GM12878 (cell line): ENCODE data around the gene PDE6A.

ENCODE experiments used
- BHLHE40 ChIP-seq, 2 experiments: fragments of 450-650 bp in 1 of 2; IDR thresholded peaks; 2 replicates each; pipeline ENCODE4 v1.6.1; 2011 to 2017; ENCODE audit warnings: low read depth in 2 of 2, borderline replicate concordance in 1 of 2, improper control_type of control experiment in 1 of 2, low read length in 1 of 2, mild to moderate bottlenecking in 1 of 2
- CREB1 ChIP-seq: IDR thresholded peaks from 2 replicates; pipeline ENCODE4 v1.6.1; 2012; ENCODE audit warnings: low read depth, mild to moderate bottlenecking, inconsistent platforms
- CREM ChIP-seq: IDR thresholded peaks from 2 replicates; pipeline ENCODE4 v1.6.1; 2014; ENCODE audit warnings: antibody characterized with exemption, low read depth
- KDM1A ChIP-seq: fragments of 200-600 bp; sonication (generic); IDR thresholded peaks from 2 replicates; pipeline ENCODE4 v1.6.1; 2016; ENCODE audit warnings: borderline replicate concordance
- POLR2A ChIP-seq: IDR thresholded peaks from 2 replicates; pipeline ENCODE4 v1.6.1; 2011; ENCODE audit warnings: low read depth, mild to moderate bottlenecking, low read length
- TF ChIP-seq, protein P1 (sequence below): IDR thresholded peaks from 2 replicates; pipeline ENCODE4 v1.6.1; 2011; ENCODE audit warnings: low read depth, mild to moderate bottlenecking, low read length, moderate library complexity, borderline replicate concordance; ENCODE audit errors: extremely low read depth
- TF ChIP-seq, protein P2 (sequence below), 3 experiments: IDR thresholded peaks in 2 of 3; conservative IDR thresholded peaks in 1 of 3; 2 replicates each; pipeline ENCODE4 v1.5.1; 2011; ENCODE audit warnings: low read depth in 3 of 3, low read length in 3 of 3, mild to moderate bottlenecking in 3 of 3, control low read depth in 2 of 3, moderate library complexity in 2 of 3, inconsistent platforms in 1 of 3, mixed read lengths in 1 of 3; ENCODE audit not compliant: control insufficient read depth in 2 of 3, insufficient read depth in 1 of 3; ENCODE audit errors: extremely low read depth in 1 of 3

DNA sequence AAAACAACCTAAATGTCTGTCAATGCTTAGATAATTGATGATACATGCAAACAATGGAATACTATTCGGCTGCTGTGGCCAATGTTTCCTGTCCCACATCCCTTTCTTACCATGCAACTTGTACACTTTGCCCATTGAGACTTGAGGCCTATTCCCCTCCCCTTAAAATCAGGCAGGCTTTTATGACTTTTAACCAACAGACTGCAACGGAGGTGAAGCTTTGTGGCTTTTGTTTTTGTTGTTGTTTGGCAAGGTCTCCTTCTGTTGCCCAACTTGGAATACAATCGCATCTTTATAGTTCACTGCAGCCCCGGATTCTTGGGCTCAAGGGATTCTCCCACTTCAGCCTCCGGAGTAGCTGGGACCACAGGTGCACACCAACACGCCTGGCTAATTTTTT is 10.2 kb upstream of the PDE6A start:
- TF ChIP-seq, protein P1, sequence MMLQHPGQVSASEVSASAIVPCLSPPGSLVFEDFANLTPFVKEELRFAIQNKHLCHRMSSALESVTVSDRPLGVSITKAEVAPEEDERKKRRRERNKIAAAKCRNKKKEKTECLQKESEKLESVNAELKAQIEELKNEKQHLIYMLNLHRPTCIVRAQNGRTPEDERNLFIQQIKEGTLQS, result no peak
- no peak for TF ChIP-seq CREM
- TF ChIP-seq, protein P2, sequence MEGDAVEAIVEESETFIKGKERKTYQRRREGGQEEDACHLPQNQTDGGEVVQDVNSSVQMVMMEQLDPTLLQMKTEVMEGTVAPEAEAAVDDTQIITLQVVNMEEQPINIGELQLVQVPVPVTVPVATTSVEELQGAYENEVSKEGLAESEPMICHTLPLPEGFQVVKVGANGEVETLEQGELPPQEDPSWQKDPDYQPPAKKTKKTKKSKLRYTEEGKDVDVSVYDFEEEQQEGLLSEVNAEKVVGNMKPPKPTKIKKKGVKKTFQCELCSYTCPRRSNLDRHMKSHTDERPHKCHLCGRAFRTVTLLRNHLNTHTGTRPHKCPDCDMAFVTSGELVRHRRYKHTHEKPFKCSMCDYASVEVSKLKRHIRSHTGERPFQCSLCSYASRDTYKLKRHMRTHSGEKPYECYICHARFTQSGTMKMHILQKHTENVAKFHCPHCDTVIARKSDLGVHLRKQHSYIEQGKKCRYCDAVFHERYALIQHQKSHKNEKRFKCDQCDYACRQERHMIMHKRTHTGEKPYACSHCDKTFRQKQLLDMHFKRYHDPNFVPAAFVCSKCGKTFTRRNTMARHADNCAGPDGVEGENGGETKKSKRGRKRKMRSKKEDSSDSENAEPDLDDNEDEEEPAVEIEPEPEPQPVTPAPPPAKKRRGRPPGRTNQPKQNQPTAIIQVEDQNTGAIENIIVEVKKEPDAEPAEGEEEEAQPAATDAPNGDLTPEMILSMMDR (IDR thresholded peaks at IDR 0.05 in 2 of 3, conservative IDR thresholded peaks at IDR 0.05 in 1 of 3; ENCODE audit: control insufficient read depth in 2 of 3, extremely low read depth in 1 of 3, insufficient read depth in 1 of 3, low read depth in 3 of 3, low read length in 3 of 3), result no peak
- TF ChIP-seq CREB1, result no peak
- TF ChIP-seq POLR2A, result no peak
- TF ChIP-seq KDM1A, result no peak
- no peak for TF ChIP-seq BHLHE40 (IDR thresholded peaks at IDR 0.05; ENCODE audit: borderline replicate concordance in 1 of 2, low read depth in 2 of 2, low read length in 1 of 2)
